DMS114 treated with DMSO at 0.1 percent for 48 hours (cell line): ENCODE data around the gene LRTM1.

ENCODE experiments used
- DNase-seq: peaks from one replicate; lab custom pipeline; 2025; ENCODE audit not compliant: unreplicated experiment; lab: John Stamatoyannopoulos, UW

LRTM1 gene

DNA sequence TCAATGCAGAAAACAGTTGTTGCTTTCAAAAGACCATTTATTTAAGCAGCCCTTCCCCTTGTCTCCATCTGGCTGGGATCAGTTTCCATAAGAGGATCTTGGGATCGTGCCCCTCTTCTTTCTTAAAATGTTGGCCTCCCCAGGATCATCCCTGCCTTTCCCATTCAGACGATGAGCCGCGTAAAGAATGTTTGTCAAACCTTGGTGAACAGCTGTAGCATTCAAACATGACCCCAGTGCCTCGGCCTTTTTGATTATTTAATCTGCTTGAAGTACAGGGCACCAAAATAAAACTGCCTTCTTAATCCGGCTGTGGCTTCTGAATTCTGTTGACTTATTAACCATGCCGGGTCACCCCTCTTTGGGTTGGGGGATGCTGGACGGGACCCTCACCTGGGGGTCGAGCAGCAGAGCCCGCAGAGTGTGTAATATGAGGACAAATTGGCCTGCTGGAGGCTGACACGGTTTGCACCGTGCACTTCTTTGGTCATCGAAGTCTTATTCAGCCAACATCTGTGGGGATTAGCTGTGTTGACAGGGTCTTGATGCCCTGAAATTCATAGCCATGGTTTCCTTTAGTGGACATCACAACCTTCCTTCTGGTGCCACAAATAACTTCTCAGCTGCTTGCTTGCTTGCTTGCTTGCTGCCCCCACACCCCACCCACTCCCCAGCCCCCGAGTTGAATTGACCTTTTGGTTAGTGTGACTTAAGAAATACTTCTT lies at the start of gene LRTM1:
LRTM1 (minus strand) TSS at position 14 of the 725 bp plus-strand sequence. CDS start 148 bp downstream, outside the sequence.
- no peak for DNase-seq

GRCh38 chr3:54977439-54977838 lies 49.6 kb upstream of the LRTM1 start:
- no peak for DNase-seq

DNA sequence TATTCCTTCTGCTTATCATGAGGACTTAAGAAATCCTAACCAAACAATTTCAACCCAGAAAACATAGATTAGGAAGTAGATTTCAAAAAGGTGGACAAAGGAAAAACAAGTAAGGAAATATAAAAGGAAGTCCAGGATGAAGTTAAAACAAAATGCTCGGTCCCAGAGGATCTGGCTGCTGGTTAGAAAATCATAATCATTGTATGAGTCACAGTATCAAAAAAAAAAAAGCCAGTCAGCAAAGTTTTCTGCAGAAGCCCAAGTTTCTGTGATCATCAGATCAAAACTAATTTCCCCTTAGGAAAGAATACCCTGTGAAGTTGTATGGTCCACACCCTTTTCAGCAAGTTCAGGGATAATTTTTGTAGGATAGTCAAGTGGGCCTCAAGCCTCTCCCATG lies 43.0 kb upstream of the LRTM1 start:
- DNase-seq = no peak

- DNase-seq = no peak
Observed at GRCh38 chr3:54969652-54970051, 41.8 kb upstream of the LRTM1 start.

DNA sequence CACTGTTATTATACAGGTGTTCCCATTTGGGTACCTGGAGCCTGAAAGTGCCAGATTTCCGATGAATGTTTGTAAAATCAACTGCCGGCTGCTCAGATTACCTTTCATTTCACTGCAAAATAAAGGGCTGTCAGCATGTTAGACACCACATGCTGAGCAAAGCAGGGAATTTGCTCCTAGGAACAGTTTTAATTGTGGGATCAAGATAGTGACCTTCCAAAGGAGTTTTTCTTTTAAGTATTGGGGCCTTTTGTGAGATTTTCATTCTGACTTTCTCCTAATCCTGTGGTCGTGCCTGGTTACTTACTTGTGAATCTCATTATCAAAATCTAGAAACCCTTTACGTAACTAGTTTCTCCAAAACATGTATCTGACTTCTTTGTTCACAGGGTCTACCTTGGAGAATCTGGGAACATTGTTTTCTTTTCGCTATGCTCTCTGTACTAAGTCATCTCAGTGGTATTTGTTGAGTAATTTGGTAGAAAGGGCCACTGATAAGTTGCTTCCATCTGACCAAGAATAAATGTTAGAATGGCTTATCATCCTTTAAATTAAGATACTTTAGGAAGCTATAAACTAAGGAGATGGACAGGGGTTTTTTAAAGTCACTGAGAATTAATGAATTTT lies 40.8 kb upstream of the LRTM1 start:
- no peak for DNase-seq

- no peak for DNase-seq
Observed at GRCh38 chr3:54967731-54968161, 39.9 kb upstream of the LRTM1 start.

DNA sequence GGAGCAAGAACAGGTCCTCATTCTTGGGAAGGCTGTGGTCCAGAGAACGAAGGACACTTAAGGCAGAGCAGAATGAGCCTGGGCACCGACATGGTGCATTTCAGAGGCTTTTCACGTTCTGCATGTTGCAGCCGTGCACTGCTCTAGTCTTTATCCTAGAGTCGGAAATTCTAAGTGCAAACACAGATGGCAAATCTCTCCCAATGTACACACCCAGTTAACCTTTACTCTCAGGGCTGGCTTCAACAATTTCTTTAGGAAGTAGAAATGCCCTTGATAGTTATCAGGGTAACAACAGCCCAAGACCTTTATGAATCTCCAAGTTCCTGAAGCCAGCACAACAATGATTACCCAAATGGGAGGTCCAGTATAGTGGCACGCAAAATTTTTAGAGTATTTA lies 39.1 kb upstream of the LRTM1 start:
- DNase-seq = no peak

GRCh38 chr3:54965746-54966145 lies 37.9 kb upstream of the LRTM1 start:
- DNase-seq = no peak

DNA sequence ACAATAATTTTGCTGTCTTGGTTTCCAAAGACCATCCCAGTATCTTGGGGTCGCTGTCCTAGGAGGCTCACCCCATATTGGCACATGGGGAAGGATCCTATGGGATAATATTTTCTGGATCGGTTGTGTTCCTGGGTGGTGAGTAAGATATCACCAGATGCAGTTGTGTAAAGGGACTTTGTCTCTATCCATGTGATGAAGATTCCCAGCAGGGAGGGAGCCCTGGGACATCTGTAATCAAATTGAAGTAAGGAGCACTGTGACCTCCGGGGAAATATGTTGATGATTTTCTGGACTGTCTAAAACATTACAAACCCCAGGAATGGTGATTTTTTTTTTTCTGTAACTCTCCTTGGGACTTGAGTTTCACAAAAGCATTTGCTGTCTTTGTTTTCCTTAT lies 36.2 kb upstream of the LRTM1 start:
- no peak for DNase-seq

GRCh38 chr3:54963641-54964040 lies 35.8 kb upstream of the LRTM1 start:
- no peak for DNase-seq

- no peak for DNase-seq
Observed at GRCh38 chr3:54962200-54962599, 34.3 kb upstream of the LRTM1 start.

- DNase-seq = no peak
Observed at GRCh38 chr3:54960701-54961100, 32.8 kb upstream of the LRTM1 start.

- no peak for DNase-seq
Observed at GRCh38 chr3:54960082-54960481, 32.2 kb upstream of the LRTM1 start.

DNA sequence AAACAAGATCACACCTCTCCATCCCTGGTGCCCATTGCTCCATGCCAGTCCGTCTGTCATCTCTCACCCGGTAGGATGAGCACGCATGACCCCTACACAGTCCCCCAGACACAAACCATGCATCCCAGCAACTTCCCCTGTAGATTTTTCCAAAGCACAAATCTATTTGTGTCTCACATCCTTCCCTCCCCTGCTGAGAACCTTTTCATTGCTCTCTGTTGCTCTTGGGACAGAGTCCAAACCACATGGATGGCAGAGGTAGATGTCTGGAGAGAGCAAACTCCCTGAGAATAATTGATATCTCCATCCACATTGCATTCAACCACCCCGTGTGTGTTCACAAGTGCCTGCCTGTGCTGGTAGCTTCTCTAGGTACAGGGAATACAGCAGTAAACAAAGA lies 29.9 kb upstream of the LRTM1 start:
- no peak for DNase-seq

GRCh38 chr3:54955941-54956340 lies 28.1 kb upstream of the LRTM1 start:
- DNase-seq = no peak

- DNase-seq = no peak
Observed at GRCh38 chr3:54955496-54955895, 27.6 kb upstream of the LRTM1 start.

DNA sequence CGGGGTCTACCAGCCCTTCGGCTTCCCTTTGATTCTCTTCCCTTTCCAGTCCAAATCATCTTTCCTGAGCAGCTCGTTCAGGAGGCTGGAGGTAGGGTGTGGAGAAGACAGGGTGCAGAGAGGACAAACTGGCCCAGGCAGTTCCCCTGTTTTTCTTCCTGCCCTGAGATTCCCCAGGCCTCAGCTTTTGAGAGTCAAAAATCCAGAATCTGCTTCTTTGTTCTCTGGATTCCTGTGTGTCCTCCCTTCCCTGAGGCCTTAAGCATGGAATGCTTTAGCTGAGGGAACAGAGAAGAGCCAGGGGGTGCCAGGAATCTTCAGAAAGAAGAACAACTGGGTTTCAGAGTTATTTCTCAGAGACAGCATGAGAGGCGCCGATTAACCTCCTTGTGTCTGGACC lies 26.7 kb upstream of the LRTM1 start:
- no peak for DNase-seq

- no peak for DNase-seq
Observed at GRCh38 chr3:54954022-54954421, 26.2 kb upstream of the LRTM1 start.

DNA sequence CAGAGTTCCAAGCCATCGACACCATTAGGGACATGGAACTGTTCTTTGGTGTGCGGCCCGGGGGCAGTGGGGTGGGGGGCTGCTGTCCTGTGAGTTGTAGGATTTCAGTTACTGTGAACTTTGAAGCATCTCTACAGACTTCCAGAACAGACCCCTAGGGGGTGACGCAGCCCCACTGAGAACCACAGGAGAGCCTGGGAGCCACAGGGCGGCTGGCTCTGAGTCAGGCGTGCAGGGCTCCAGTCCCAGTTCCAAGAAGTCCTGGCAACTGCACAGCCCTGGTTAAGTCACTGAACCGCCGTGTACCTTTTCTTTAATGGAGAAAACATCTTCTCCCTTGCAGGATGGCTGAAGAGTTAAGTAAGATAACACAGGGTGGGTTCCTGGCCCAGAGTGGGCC lies 23.5 kb upstream of the LRTM1 start:
- no peak for DNase-seq

DNA sequence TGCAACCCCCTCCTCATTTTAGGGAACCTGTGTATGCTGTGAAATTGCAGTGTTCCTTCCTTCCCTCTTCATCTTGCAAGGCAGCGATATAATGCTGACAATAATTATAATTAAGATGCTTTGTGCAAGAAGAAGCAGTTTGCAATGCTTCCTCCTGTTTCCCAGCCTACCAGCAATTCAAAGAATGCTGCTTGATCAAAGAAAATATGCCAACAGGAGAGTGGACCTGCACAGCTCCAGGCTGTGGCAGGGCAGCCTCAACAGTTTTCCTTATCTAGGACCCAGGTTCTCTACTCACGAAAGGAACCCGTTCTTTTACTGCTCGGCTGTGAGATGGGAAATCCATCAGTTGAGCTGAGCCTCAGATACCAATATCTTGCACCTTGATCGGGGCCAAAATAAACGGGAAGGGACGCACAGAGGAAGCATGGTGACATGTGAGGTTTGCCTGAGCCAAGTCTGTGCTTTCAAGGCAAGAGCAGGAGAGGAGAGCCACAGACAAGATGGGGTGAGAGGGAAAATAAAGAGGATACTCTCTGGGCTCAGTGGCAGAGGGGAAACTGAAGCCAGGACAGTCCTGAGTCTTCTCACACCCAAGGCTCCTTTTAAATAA lies 22.6 kb upstream of the LRTM1 start:
- no peak for DNase-seq

DNA sequence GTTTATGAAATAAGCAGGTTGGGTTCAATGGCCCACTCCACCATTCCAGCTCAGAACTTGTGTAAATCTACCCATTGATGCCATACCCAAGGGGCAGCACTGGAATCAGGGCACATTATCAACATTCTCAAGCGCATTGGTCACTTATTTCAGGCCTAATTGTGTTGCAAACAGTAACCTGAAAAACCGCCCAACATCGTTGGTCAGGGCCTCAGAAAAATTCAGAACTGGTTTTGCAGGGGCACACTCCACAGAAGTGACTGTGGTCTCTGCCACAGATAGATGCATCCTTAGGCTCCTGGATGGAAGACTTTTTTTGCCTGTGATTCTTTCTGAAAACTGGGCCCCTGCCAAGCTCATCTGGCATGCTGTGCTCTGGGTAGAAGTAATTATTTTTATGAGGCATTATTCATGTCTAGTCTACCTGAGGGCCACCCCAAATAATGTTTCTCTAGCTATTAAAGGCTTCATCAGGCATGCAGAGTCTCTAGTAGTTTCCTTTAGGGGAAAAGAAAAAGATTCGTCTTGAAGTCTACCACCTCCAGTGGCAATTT lies 21.7 kb upstream of the LRTM1 start:
- DNase-seq = no peak

- no peak for DNase-seq
Observed at GRCh38 chr3:54941690-54942362, 14.0 kb upstream of the LRTM1 start.
